Liver (tissue), 9 donors: Measurements from ENCODE around the gene ZNF415. TPM values are rescaled to one million over a fixed set of nuclear protein-coding genes. Genes with fewer than 3 reads are reported as not detected.
"Not testable (repeated sequence)": the region's sequence is repeated elsewhere in the genome, so short reads cannot be mapped to it uniquely, and the experiment has no call there.

Experiments
- DNase-seq: peaks from one replicate; pipeline ENCODE4 v3.0.0-alpha.2; 2017; ENCODE audit warnings: low spot score
- H3K27ac ChIP-seq, 2 donors: one replicate each; pipeline ENCODE4 v1.7.0; 2013; ENCODE audit warnings: inconsistent platforms in 2 of 2, low read length in 2 of 2, control low read depth in 1 of 2, low read depth in 1 of 2, mild to moderate bottlenecking in 1 of 2
- H3K27me3 ChIP-seq, 4 donors: one replicate each; pipeline versions ENCODE4 v1.6.1 to v1.7.0; 2013; ENCODE audit warnings: low read length in 3 of 4, inconsistent platforms in 1 of 4, mild to moderate bottlenecking in 1 of 4, moderate library complexity in 1 of 4; ENCODE audit not compliant: control insufficient read depth in 4 of 4, insufficient read depth in 4 of 4
- H3K36me3 ChIP-seq, 4 donors: one replicate each; pipeline versions ENCODE4 v1.6.1 to v1.7.0; 2013; ENCODE audit warnings: low read length in 3 of 4, mild to moderate bottlenecking in 3 of 4, low read depth in 1 of 4, moderate library complexity in 1 of 4; ENCODE audit not compliant: control insufficient read depth in 4 of 4, insufficient read depth in 3 of 4
- H3K4me1 ChIP-seq, 4 donors: one replicate each; pipeline versions ENCODE4 v1.6.1 to v1.7.0; 2013; ENCODE audit warnings: low read length in 3 of 4, mild to moderate bottlenecking in 3 of 4, moderate library complexity in 1 of 4; ENCODE audit not compliant: control insufficient read depth in 4 of 4, insufficient read depth in 4 of 4
- H3K4me3 ChIP-seq, 3 donors: one replicate each; pipeline versions ENCODE4 v1.6.1 to v1.7.0; 2013; ENCODE audit warnings: low read length in 3 of 3, control low read depth in 1 of 3, low read depth in 1 of 3, mild to moderate bottlenecking in 1 of 3
- H3K9ac ChIP-seq, 2 donors: one replicate each; pipeline ENCODE4 v1.7.0; 2013; ENCODE audit warnings: low read length in 2 of 2, mild to moderate bottlenecking in 2 of 2, moderate library complexity in 2 of 2, control low read depth in 1 of 2, low read depth in 1 of 2
- H3K9me3 ChIP-seq, 4 donors: one replicate each; pipeline versions ENCODE4 v1.6.1 to v1.7.0; 2013; ENCODE audit warnings: low read length in 3 of 4; ENCODE audit not compliant: control insufficient read depth in 4 of 4
- ATF3 ChIP-seq: IDR thresholded peaks from 2 replicates; pipeline ENCODE4 v1.6.1; 2016; ENCODE audit warnings: antibody characterized with exemption
- CTCF ChIP-seq: fragments of 150-350 bp; IDR thresholded peaks from 2 replicates; pipeline ENCODE4 v1.5.1; 2017; ENCODE audit warnings: improper control_type of control experiment, low read depth, low read length; ENCODE audit not compliant: missing input control
- EGR1 ChIP-seq, 2 donors: IDR thresholded peaks; 2 replicates each; pipeline ENCODE4 v1.6.1; 2016 to 2018; ENCODE audit warnings: antibody characterized with exemption in 2 of 2, low read depth in 2 of 2
- FOXA1 ChIP-seq: IDR thresholded peaks from 2 replicates; pipeline ENCODE4 v1.6.1; 2016; ENCODE audit warnings: antibody characterized with exemption
- GABPA ChIP-seq, 2 donors: IDR thresholded peaks in 1 of 2; conservative IDR thresholded peaks in 1 of 2; 2 replicates each; pipeline ENCODE4 v1.6.1; 2016; ENCODE audit warnings: antibody characterized with exemption in 2 of 2, mild to moderate bottlenecking in 1 of 2, moderate library complexity in 1 of 2
- HNF4A ChIP-seq, 2 donors: conservative IDR thresholded peaks; 2 replicates each; pipeline ENCODE4 v1.6.1; 2016; ENCODE audit warnings: antibody characterized with exemption in 2 of 2, mild to moderate bottlenecking in 2 of 2
- HNF4G ChIP-seq: IDR thresholded peaks from 2 replicates; pipeline ENCODE4 v1.6.1; 2016; ENCODE audit warnings: antibody characterized with exemption
- JUND ChIP-seq, 2 donors: IDR thresholded peaks; 2 replicates each; pipeline ENCODE4 v1.6.1; 2016; ENCODE audit warnings: antibody characterized with exemption in 2 of 2
- MAX ChIP-seq: IDR thresholded peaks from 2 replicates; pipeline ENCODE4 v1.6.1; 2016; ENCODE audit warnings: antibody characterized with exemption
- NR2F2 ChIP-seq: IDR thresholded peaks from 2 replicates; pipeline ENCODE4 v1.6.1; 2016; ENCODE audit warnings: antibody characterized with exemption
- RAD21 ChIP-seq, 2 donors: IDR thresholded peaks; 2 replicates each; pipeline ENCODE4 v1.6.1; 2016; ENCODE audit warnings: antibody characterized with exemption in 2 of 2, mild to moderate bottlenecking in 2 of 2
- REST ChIP-seq: IDR thresholded peaks from 2 replicates; pipeline ENCODE4 v1.6.1; 2016; ENCODE audit warnings: antibody characterized with exemption, mild to moderate bottlenecking
- RXRA ChIP-seq, 2 donors: IDR thresholded peaks; 2 replicates each; pipeline ENCODE4 v1.6.1; 2017 to 2018; ENCODE audit warnings: antibody characterized with exemption in 2 of 2, mild to moderate bottlenecking in 1 of 2
- ZBTB33 ChIP-seq: IDR thresholded peaks from 2 replicates; pipeline ENCODE4 v1.6.1; 2016; ENCODE audit warnings: antibody characterized with exemption
- WGBS: extraction: QIAGEN DNeasy Blood & Tissue Kit; methylation state at CpG from one replicate; pipeline ENCODE4 v1.1.7; 2013; 5-methylcytosine and 5-hydroxymethylcytosine counted together
- polyA plus RNA-seq, 2 donors: library from polyadenylated mRNA; stranded (reverse) in 1 of 2; unstranded in 1 of 2; fragments of 200-250 nt in 1 of 2; fragments of >200 nt in 1 of 2; fragmentation: Nextera tagmentation in 1 of 2; extraction: Ambion mirVana in 1 of 2; gene quantifications; one replicate each; pipeline versions ENCODE4 v1.2.1 to v1.2.3, GENCODE V29; 2013 to 2015
- total RNA-seq, 2 donors: library from RNA; depleted of rRNA; stranded (reverse); fragments of >200 nt; gene quantifications; one replicate each; pipeline ENCODE4 v1.2.3, GENCODE V29; 2014
- donor health status: healthy.
- donor health status: healthy.
- donor health status: healthy.
- donor health status: healthy.
- donor health status: healthy.

Gene ZNF415
- total and polyA plus RNA-seq, 4 donors: 0.65 to 2.4 (median 1.2) TPM

GRCh38 chr19:53131085-53131590 lies 1.6 kb downstream of the ZNF415 start:
- H3K9me3 ChIP-seq: peaks cover 0 to 11% (median 6%) of the 10 kb centered on the region in 4 donors

GRCh38 chr19:53130506-53130905 lies 2.2 kb downstream of the ZNF415 start:
- no peak for DNase-seq
- Histone ChIP-seq H3K9me3 (peaks cover 0 to 11% (median 6%) of the 10 kb centered on the region in 4 donors), H3K27ac (no peak overlapping the region), H3K27me3 (no peaks in the 10 kb centered on the region), H3K4me3 (no peak overlapping the region), H3K4me1 (peaks cover 0 to 2% (median 0%) of the 10 kb centered on the region in 4 donors), H3K9ac (no peak overlapping the region), H3K36me3 (no peaks in the 10 kb centered on the region)
- TF ChIP-seq FOXA1 (no peak), NR2F2 (no peak), REST (no peak), MAX (no peak), RXRA (IDR thresholded peaks at IDR 0.05) (no peak), CTCF (no peak), ZBTB33 (no peak), EGR1 (IDR thresholded peaks at IDR 0.05; ENCODE audit: low read depth in 2 of 2) (no peak), GABPA (IDR thresholded peaks at IDR 0.05 in 1 of 2, conservative IDR thresholded peaks at IDR 0.05 in 1 of 2) (no peak), ATF3 (no peak), JUND (IDR thresholded peaks at IDR 0.05) (no peak), RAD21 (IDR thresholded peaks at IDR 0.05) (no peak), HNF4A (conservative IDR thresholded peaks at IDR 0.05) (no peak)
- WGBS: 50% methylated on average over 7 of the region's 7 CpGs

More at GRCh38 chr19:53131085-53131590, 1.6 kb downstream of the ZNF415 start:
- H3K9ac ChIP-seq: no peak overlapping the region
- H3K4me1 ChIP-seq: peaks cover 0 to 2% (median 0%) of the 10 kb centered on the region in 4 donors
- no peaks in the 10 kb centered on the region for H3K27me3 ChIP-seq
- H3K27ac ChIP-seq: peak overlapping the region in 1 of 2 donors; percentile 12
- TF ChIP-seq HNF4G: no peak
- no peaks in the 10 kb centered on the region for H3K36me3 ChIP-seq
- 72% methylated on average over 4 of the region's 4 CpGs for WGBS
- no peak overlapping the region for H3K4me3 ChIP-seq
- DNase-seq: no peak

- H3K27ac ChIP-seq, H3K4me3 ChIP-seq, DNase-seq, H3K27me3 ChIP-seq, H3K9ac ChIP-seq, H3K36me3 ChIP-seq, H3K4me1 ChIP-seq, H3K9me3 ChIP-seq: not testable (repeated sequence)
- 39% methylated on average over 8 of the region's 15 CpGs for WGBS
Observed at GRCh38 chr19:53126733-53127526, 5.8 kb downstream of the ZNF415 start.
